Measurements from ENCODE around the gene SRSF4.

- TF ChIP-seq CTCF (IDR thresholded peaks at IDR 0.05; ENCODE audit: low read length) (no peak), EZH2 (optimal IDR thresholded peaks at IDR 0.05; ENCODE audit: low read depth, low read length) (no peak), EZH2phosphoT487 (IDR thresholded peaks at IDR 0.05; ENCODE audit: low read length) (no peak)
Measured at GRCh38 chr1:29183287-29183686, 1.6 kb upstream of the SRSF4 start.

Data from MM.1S (cell line).